ENCODE results near the gene TMX3. TPM values are rescaled to one million over a fixed set of nuclear protein-coding genes. Genes with fewer than 3 reads are reported as not detected.

The TMX3 gene, protein sequence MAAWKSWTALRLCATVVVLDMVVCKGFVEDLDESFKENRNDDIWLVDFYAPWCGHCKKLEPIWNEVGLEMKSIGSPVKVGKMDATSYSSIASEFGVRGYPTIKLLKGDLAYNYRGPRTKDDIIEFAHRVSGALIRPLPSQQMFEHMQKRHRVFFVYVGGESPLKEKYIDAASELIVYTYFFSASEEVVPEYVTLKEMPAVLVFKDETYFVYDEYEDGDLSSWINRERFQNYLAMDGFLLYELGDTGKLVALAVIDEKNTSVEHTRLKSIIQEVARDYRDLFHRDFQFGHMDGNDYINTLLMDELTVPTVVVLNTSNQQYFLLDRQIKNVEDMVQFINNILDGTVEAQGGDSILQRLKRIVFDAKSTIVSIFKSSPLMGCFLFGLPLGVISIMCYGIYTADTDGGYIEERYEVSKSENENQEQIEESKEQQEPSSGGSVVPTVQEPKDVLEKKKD
- total RNA-seq (65.5 and 69.7 TPM in 2 replicates), polyA plus RNA-seq (19.7 and 20.0 TPM in 2 replicates), polyA minus RNA-seq (89.6 and 91.0 TPM in 2 replicates), Bru-seq, nascent RNA (percentile 90 among the genes with signal in this experiment), BruChase-seq, experiment 1, labeled RNA remaining after a 6-hour chase (percentile 90 among the genes with signal in this experiment), BruChase-seq, experiment 2, labeled RNA remaining after a 2-hour chase (percentile 90 among the genes with signal in this experiment)
- 14.8 and 18.7 TPM in 2 replicates for polyA plus RNA-seq (2011; cell fraction: cytosol; rRNA removed)
- polyA plus RNA-seq (2011; cell fraction: nucleus; rRNA removed) = 78.9 and 111 TPM in 2 replicates
- 37.4 and 50.2 TPM in 2 replicates for polyA plus RNA-seq (2012)
- polyA minus RNA-seq (2011; cell fraction: cytosol; rRNA and poly(A)+ RNA removed) = 14.4 TPM
- 98.5 and 159 TPM in 2 replicates for polyA minus RNA-seq (2011; cell fraction: nucleus; rRNA and poly(A)+ RNA removed)
- long read RNA-seq, full-length matches to known transcripts = 76 of 114 reads
- long read RNA-seq, partial matches to known transcripts = 4 of 114 reads
- long read RNA-seq, other reads (novel, unspliced or antisense) = 34 of 114 reads

DNA sequence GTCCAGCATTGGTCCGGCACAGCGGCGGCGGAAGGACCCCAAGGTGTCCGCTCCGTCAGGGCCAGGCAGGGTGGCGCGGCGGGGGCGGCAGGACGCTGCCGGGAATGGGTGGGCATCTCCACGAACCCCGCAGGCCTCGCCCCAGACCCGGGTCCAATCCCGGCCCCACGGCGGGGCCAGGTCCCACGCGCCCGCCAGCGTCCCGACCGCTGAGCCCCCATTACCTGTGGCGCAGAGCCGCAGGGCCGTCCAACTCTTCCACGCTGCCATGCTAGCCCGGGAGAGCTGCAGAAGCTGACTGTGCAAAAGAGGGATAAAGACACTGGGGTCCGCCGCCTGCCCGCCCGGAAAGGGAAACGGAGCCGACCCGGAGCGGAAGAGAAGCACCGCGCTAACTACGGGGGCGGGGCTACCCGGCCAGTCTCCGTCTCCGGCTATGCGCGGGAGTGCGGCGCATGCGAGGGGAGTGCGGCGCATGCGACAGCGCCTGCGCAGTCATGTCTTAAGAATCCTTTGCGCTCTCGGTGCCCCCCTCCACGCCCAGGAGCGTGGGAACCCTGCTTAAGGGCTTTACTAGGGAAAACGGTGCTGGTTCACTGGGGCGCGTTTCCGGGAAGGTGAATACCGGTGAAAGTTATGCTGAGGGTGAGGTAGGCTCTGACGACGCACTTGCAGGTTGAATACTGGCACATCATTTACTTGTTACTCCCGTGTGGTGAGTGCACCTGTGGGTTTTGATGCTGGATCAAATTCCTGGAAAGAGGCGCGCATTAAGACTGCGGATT lies at the start of gene TMX3:
Gene TMX3, minus strand, starts transcription at position 397 of the 785 bp plus-strand sequence. Its CDS starts 127 bp downstream, at position 270.
- no TSS peak for BruUV-seq (replicated peaks)

More for the DNA sequence above, at the start of gene TMX3:
- dilution Hi-C loops (cut with MboI; ENCODE audit: extremely low pct_ligation_motif_present, low sequenced_read_pairs) = no loop called here
- Histone ChIP-seq H2AFZ (ENCODE audit: low read depth, low read length) (peak within 1 kb of the TSS; percentile 100), H3K4me3 (replicated peaks in 1 of 3; ENCODE audit: insufficient read depth in 1 of 3, low read depth in 1 of 3, low read length in 3 of 3) (peak within 1 kb of the TSS; percentile 60 to 90 (median 80)), H3K9ac (replicated peaks; ENCODE audit: extremely low read depth, insufficient read depth, low read length) (peak within 1 kb of the TSS; percentile 80), H3K36me3 (ENCODE audit: control insufficient read depth in 2 of 2, extremely low read depth in 1 of 2, insufficient read depth in 2 of 2, low read length in 2 of 2) (peaks cover 11 to 13% of the 10 kb centered on the region in 2 experiments), H3K79me2 (ENCODE audit: control insufficient read depth, insufficient read depth, low read length) (peaks cover 30% of the 10 kb centered on the region), H3K4me2 (ENCODE audit: insufficient read depth, low read length) (peak within 1 kb of the TSS; percentile 99), H3K27me3 (ENCODE audit: control insufficient read depth in 2 of 2, insufficient read depth in 2 of 2, low read length in 2 of 2) (no peaks in the 10 kb centered on the region), H3K27ac (ENCODE audit: insufficient read depth, low read depth, low read length) (peak within 1 kb of the TSS; percentile 47), H3K4me1 (ENCODE audit: control insufficient read depth, extremely low read depth, insufficient read depth, low read length) (peaks cover 16% of the 10 kb centered on the region), H3K9me1 (replicated peaks; ENCODE audit: control insufficient read depth, extremely low read depth, insufficient read depth, low read length) (no peaks in the 10 kb centered on the region), H3K9me3 (replicated peaks; ENCODE audit: control insufficient read depth, insufficient read depth, low read length) (no peaks in the 10 kb centered on the region), H4K20me1 (replicated peaks; ENCODE audit: control insufficient read depth, extremely low read depth, insufficient read depth, low read length) (no peaks in the 10 kb centered on the region)
- DNase-seq (ENCODE audit: low read depth, low spot score) (peak; percentile 96), FAIRE-seq (peak; percentile 73)
- ChIA-PET CTCF (interaction anchor here (1.0 to 1.1 kb wide), 2 partner anchors 128 to 1199 kb away, joined by 3 read pairs; no protein-coding TSS in a partner anchor), POLR2A (no interaction called here)
- intact Hi-C loops (cut with micrococcal nuclease) = loop anchor here (1.0 to 2.0 kb wide), 2 partner anchors 1198 to 1490 kb away; partner anchors contain the start of genes DSEL and RTTN
- TF ChIP-seq POLR2A (IDR thresholded peaks at IDR 0.05; ENCODE audit: low read depth, low read length) = peak; percentile 77
- TF ChIP-seq, protein P1, sequence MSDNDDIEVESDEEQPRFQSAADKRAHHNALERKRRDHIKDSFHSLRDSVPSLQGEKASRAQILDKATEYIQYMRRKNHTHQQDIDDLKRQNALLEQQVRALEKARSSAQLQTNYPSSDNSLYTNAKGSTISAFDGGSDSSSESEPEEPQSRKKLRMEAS (IDR thresholded peaks at IDR 0.05; ENCODE audit: insufficient read depth, insufficient read length) = peak; percentile 65
- no peak for TF ChIP-seq GATA2 (IDR thresholded peaks at IDR 0.05; ENCODE audit: insufficient read depth, insufficient read length, low read depth, low read length)
- TF ChIP-seq FOS (IDR thresholded peaks at IDR 0.05; ENCODE audit: borderline replicate concordance, insufficient read depth, low read length) = no peak
- TF ChIP-seq POLR2AphosphoS5 (IDR thresholded peaks at IDR 0.05; ENCODE audit: insufficient read depth, low read depth, low read length) = peak; percentile 67
- TF ChIP-seq JUN (IDR thresholded peaks at IDR 0.05; ENCODE audit: borderline replicate concordance, insufficient read depth, insufficient read length, low read depth) = no peak
- no peak for TF ChIP-seq EZH2 (IDR thresholded peaks at IDR 0.05; ENCODE audit: borderline replicate concordance, low read depth, low read length, severe bottlenecking)

Data from endothelial cell of umbilical vein (primary cell).